ENCODE measurements around the gene DYSF.
"Not testable (repeated sequence)": the region's sequence is repeated elsewhere in the genome, so short reads cannot be mapped to it uniquely, and the experiment has no call there.

The DYSF gene

DNA sequence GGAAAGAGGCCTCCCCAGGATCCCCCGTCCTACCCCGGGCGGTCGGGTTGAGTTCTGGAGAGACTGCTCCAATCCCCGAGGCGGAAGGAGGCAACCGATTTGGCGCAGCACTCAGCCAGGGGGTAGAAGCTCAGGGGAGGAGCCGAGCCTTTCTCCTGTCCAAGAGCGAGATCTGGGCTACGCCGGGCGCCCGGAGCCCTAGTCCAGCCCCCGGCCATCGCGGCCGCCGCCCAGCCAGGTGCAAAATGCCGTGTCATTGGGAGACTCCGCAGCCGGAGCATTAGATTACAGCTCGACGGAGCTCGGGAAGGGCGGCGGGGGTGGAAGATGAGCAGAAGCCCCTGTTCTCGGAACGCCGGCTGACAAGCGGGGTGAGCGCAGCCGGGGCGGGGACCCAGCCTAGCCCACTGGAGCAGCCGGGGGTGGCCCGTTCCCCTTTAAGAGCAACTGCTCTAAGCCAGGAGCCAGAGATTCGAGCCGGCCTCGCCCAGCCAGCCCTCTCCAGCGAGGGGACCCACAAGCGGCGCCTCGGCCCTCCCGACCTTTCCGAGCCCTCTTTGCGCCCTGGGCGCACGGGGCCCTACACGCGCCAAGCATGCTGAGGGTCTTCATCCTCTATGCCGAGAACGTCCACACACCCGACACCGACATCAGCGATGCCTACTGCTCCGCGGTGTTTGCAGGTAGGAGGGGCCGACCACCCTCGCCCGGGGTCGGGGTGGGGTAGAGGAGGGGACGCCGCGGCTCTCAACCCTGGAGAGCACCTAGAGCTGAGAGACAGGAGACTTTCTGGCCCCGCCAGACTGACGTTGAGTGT is at the start of gene DYSF:
Gene DYSF, plus strand, starts transcription at position 158 of the 817 bp plus-strand sequence.
- DNase-seq: no peak

GRCh38 chr2:71409611-71410010 is 43.8 kb upstream of the DYSF start:
- DNase-seq: no peak

GRCh38 chr2:71410696-71411095 is 42.7 kb upstream of the DYSF start:
- DNase-seq: no peak

GRCh38 chr2:71416866-71417265 is 36.5 kb upstream of the DYSF start:
- DNase-seq: not testable (repeated sequence)

DNA sequence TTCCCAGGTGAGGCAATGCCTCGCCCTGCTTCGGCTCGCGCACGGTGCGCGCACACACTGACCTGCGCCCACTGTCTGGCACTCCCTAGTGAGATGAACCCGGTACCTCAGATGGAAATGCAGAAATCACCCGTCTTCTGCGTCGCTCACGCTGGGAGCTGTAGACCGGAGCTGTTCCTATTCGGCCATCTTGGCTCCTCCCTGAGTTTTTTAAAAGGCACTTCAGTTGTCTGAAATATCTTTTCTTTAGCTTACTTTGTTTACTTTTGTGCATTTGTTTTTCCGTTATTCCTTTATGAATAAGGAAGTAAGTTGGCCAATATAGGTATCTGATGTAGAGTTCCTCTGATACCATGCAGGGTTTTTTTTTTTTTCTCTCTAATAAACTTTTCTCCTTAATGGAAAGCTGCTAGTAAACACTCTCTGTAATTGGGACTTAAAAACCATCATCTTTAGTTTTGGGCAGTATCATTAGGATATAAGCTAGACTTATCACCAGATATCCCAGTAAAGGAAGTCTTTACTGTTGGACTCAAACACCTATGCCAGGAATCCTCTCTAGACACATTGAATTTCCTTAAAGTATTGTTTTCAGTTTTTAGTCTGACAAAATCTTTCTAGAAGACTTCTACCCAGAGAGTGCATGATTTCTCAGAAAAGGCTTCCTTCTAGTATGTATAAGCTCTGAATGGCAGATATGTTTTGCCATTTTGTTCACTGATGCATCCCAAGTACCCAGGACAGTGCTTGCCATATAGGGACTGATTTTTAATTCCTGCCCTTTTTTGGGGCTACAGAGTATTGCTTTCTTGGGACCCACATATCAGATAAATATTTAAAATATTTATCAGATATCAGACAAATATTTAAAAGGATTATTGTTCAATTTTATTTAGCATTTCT is 35.8 kb upstream of the DYSF start:
- no peak for DNase-seq

- no peak for DNase-seq
Measured at GRCh38 chr2:71419145-71419544, 34.2 kb upstream of the DYSF start.

DNA sequence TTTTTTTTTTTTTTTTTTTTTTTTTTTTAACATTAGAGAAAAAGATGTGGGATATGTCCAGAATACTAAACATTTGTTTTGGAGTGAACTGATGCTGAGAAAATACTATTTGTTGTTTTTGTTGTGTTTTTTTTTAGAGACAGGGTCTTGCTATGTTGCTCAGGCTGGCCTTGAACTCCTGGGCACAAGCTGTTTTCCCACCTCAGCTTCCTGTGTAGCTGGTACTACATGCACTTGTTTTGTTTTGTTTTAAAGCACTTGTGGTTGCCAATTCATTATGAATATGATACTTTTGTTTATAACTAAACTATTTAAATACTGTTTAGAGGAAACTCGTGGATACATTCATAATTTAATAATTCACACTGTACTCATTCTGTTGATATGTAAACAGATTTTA is 33.4 kb upstream of the DYSF start:
- no peak for DNase-seq

DNA sequence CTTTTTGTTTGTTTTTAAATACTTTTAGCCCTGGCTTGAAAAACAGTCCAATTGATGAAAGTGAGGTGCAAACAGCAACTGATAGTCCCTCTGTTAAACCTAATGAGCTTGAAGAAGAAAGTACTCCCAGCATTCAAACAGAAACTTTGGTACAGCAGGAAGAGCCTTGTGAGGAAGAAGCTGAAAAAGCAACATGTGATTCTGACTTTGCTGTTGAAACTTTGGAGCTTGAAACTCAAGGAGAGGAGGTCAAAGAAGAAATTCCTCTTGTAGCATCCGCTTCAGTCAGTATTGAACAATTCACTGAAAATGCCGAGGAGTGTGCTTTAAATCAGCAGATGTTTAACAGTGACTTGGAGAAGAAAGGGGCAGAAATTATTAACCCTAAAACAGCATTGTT is 30.6 kb upstream of the DYSF start:
- DNase-seq: no peak

- DNase-seq: no peak
Measured at GRCh38 chr2:71423817-71424420, 29.4 kb upstream of the DYSF start.

DNA sequence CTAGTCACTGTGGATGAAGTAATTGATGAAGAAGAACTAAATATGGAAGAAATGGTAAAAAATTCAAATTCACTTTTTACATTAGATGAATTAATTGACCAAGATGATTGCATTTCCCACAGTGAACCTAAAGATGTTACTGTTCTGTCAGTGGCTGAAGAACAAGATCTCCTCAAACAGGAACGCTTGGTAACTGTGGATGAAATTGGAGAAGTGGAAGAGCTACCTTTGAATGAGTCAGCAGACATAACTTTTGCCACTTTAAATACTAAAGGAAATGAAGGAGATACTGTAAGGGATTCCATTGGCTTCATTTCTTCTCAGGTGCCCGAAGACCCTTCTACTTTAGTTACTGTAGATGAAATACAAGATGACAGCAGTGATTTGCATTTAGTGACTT is 26.6 kb upstream of the DYSF start:
- no peak for DNase-seq

- DNase-seq: no peak
Measured at GRCh38 chr2:71428472-71429383, 24.6 kb upstream of the DYSF start.

DNA sequence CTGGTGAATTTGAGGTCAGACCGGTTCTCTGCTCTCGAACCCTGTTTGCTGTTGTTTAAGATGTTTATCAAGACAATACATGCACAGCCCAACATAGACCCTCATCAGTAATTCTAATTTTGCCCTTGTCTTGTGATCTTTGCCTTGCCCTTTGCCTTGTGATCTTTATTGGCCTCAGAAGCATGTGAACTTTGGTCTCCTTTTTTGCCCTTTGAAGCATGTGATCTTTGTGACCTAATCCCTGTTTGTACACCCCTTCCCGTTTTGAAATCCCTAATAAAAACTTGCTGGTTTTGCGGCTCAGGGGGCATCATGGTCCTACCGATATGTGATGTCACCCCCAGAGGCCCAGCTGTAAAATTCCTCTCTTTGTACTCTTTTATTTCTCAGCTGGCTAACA is 8.2 kb upstream of the DYSF start:
- not testable (repeated sequence) for DNase-seq

DNA sequence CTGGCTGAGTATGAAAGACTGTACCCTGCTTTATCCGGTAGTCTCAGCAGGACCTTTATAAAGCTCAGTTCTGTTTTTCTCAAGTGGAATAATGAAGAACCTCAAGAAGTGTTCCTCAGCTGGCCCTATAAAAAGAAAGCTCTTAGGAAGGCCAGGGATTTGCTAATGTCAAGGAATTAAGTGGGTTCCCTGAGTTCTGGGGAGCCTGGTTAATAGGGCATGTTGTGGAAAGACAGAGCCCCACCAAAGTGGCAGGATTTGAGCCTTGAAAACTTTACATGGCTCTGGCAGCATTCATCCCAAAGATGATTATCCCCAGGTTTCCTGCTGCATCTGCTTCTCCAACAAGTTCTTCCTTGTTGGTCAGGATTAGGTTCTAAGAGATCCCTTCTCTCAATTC is 6.9 kb upstream of the DYSF start:
- DNase-seq: no peak

- DNase-seq: no peak
Measured at GRCh38 chr2:71449343-71449742, 4.0 kb upstream of the DYSF start.

- no peak for DNase-seq
Measured at GRCh38 chr2:71451705-71452104, 1.7 kb upstream of the DYSF start.

DNA sequence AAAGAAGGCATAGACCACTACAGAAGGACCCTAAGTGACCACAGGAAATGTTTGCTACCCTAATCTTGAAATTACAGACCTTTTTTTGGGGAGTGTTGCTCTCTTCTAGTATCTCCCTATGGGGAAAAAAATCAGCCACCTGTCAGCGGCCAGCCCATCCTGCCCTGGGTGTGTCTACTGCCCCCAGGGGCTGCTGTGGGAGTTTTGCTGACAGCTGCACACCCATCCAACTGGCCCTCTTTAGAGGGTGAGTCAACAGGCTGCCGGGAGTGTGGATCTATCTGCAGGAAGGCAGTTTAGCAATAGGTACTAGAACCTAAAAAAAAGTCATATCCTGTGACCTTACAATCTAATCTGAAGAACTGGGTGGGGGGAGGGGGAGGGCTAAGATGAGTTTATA is 796 bp upstream of the DYSF start:
- no peak for DNase-seq

DNA sequence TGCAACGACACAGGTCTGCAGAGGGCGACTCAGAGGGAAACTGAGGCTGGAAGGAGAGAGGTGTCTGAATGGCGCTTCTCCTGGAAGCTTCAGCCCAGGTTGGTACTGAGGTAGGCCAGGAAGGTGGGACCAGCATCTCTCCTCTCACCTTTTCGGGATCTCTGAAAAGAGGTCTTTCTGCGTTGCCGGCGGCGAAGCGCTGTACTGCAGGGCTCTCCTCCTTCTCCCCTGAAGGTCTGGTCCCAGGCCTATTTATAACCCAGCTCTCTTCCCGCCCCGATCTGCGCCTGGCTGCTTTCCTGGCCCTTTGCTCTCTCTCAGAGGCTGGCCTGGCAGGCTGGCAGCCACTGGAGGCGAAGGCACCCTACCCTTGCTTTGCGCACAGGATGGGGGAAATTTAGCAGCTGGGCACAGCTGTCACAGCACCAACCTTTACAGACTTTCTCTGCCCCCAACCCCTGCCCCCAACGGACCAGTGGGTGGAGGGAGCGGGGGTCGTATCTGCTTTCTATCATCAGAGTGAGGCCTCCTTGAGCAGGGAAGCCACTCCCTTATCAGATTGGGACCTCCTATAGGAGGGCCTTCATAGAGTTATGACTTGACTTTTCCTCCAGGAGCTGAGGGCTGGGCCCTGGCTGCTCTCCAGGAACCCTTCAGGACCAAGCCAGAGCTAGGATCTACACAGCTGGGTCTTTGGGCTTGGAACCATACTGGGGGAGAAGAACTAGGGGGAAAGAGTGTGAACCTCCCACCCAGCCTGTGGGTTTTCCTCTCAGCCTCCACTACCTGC is 1.1 kb downstream of the DYSF start:
- DNase-seq: no peak

GRCh38 chr2:71455011-71455740 is 1.8 kb downstream of the DYSF start:
- no peak for DNase-seq

DNA sequence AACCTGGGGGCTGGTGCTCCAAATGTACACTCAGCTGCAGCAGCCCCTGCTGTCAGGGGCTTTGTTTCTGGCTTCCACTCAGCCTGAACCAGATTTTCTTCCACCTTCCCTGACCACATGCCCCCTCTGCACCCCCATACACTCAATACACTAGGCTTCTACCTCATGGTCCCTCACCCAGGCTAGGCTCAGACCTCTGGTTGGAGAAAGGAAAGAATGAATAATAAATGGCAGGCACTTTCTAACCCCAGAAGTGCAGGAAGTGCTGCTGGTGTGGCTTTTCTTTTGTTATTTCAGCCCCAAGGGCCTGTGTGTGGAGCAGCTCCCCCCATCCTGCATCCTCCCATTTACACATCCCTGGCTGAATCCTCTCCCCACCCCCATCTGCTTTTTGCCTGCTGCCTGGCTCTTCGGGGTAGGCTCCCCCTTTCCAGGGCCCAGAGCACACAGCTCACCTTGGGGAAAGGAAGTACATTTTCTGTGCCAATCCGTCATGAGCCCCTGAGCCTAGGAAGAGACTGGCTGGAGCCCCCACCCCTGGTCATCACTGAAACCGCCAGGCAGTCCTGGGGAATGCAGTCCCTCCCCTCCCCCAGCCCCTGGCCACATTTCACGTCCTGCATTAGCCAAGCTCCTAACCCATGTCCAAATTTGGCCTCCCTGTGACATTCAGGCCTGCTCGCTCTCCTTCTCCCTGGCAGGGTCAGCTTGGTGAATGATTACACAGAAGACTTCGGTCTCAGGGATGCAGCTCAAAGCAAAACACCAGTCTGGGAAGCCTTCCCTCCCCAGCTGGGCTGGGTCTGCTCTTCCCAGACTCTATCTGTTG is 2.6 kb downstream of the DYSF start:
- DNase-seq: no peak

- DNase-seq: no peak
Measured at GRCh38 chr2:71456617-71457016, 3.3 kb downstream of the DYSF start.

Data from NCI-H2029 (cell line).